Measurements from ENCODE around the gene PTH1R. TPM values are rescaled to one million over a fixed set of nuclear protein-coding genes. Genes with fewer than 3 reads are reported as not detected.

The PTH1R gene
- total and polyA plus RNA-seq, 8 donors, result 2.6 to 22.4 (median 3.8) TPM

DNA sequence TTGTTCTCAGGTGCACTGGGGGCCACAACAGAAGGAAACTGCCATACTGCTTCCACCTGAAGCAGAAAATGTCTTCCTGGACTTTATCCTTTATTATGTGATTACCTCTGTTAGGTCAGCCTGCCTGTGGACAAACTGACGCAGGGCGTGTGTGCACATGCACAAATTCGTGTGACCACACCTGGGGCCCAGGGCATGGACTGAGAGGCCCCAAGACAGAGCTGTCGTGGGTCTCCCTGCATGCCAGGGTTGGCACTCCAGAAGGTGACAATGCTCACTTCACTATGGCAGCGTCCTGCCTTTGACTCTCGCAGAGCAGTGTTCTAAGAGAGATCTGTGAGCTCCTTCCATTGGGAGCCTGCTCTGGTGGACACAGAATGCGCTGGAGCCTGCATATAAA, 64.6 kb downstream of the PTH1R start:
- H3K4me1 ChIP-seq, result peaks cover 72 to 98% (median 86%) of the 10 kb centered on the region in 4 donors
- peaks cover 23 to 41% (median 33%) of the 10 kb centered on the region in 4 donors for H3K36me3 ChIP-seq
- no peak overlapping the region for H3K4me3 ChIP-seq
- 56 to 78% (median 65%) methylated on average over 7 of the region's 7 CpGs for WGBS, 5 donors
- TF ChIP-seq POLR2AphosphoS5 (IDR thresholded peaks at IDR 0.05) (no peak), POLR2A (IDR thresholded peaks at IDR 0.05) (no peak), EP300 (IDR thresholded peaks at IDR 0.05) (no peak)
- TF ChIP-seq, protein P1, sequence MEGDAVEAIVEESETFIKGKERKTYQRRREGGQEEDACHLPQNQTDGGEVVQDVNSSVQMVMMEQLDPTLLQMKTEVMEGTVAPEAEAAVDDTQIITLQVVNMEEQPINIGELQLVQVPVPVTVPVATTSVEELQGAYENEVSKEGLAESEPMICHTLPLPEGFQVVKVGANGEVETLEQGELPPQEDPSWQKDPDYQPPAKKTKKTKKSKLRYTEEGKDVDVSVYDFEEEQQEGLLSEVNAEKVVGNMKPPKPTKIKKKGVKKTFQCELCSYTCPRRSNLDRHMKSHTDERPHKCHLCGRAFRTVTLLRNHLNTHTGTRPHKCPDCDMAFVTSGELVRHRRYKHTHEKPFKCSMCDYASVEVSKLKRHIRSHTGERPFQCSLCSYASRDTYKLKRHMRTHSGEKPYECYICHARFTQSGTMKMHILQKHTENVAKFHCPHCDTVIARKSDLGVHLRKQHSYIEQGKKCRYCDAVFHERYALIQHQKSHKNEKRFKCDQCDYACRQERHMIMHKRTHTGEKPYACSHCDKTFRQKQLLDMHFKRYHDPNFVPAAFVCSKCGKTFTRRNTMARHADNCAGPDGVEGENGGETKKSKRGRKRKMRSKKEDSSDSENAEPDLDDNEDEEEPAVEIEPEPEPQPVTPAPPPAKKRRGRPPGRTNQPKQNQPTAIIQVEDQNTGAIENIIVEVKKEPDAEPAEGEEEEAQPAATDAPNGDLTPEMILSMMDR (IDR thresholded peaks at IDR 0.05), result no peak
- intact Hi-C loops (cut with DNase I; ENCODE audit: low total_unique reads), result no loop called here
- no peaks in the 10 kb centered on the region for H3K9me3 ChIP-seq
- peak in 1 of 2 donors; percentile 65 for DNase-seq
- H3K27me3 ChIP-seq, result no peaks in the 10 kb centered on the region
- H3K27ac ChIP-seq, result peak overlapping the region; percentile 84 to 92 (median 90)

DNA sequence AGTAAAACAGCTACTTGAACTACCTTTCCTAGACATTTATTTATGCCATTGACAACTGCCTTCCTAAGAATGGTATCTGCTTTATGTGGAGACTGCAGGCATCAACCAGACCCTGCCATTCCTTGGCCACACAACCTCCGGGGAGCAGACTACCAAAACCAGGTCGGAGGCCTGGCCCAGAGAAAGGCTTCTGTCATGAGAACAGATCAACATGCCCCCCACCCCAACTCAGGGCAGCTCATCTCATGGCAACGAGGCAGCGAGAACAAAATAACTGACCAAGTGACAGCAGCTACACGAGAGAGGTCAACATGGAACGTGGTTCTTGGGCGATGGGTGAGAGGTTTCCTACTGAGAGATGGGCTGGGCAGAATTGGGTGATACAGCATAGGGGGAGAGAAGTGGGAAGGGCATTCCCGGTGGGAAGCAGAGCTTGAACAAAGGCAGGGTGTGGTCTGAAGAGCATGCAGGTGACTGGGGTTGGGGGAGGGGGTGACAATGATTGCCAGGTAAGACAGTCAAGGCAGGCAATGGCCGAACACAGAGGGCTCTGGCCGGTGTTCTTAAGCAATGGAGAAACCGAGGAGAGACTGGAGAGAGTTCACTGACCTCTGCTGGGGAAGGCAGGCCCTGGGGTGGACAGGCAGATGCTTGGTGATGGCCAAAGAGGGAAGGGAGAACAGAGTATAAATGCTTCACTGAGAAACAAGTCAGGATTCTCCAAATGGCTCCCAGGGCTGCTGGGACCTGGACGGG, 65.1 kb downstream of the PTH1R start:
- 69 to 79% (median 75%) methylated on average over 12 of the region's 12 CpGs for WGBS, 5 donors
- Histone ChIP-seq H3K27me3 (no peaks in the 10 kb centered on the region), H3K4me3 (no peak overlapping the region), H3K36me3 (peaks cover 17 to 35% (median 28%) of the 10 kb centered on the region in 4 donors), H3K9me3 (no peaks in the 10 kb centered on the region), H3K4me1 (peaks cover 78 to 98% (median 89%) of the 10 kb centered on the region in 4 donors), H3K27ac (peak overlapping the region; percentile 84 to 92 (median 90))
- intact Hi-C loops (cut with DNase I; ENCODE audit: low total_unique reads), result no loop called here
- TF ChIP-seq EP300 (IDR thresholded peaks at IDR 0.05) (no peak), POLR2A (IDR thresholded peaks at IDR 0.05) (no peak), POLR2AphosphoS5 (IDR thresholded peaks at IDR 0.05) (no peak)
- TF ChIP-seq, protein P1 (IDR thresholded peaks at IDR 0.05), result no peak
- no peak for DNase-seq

DNA sequence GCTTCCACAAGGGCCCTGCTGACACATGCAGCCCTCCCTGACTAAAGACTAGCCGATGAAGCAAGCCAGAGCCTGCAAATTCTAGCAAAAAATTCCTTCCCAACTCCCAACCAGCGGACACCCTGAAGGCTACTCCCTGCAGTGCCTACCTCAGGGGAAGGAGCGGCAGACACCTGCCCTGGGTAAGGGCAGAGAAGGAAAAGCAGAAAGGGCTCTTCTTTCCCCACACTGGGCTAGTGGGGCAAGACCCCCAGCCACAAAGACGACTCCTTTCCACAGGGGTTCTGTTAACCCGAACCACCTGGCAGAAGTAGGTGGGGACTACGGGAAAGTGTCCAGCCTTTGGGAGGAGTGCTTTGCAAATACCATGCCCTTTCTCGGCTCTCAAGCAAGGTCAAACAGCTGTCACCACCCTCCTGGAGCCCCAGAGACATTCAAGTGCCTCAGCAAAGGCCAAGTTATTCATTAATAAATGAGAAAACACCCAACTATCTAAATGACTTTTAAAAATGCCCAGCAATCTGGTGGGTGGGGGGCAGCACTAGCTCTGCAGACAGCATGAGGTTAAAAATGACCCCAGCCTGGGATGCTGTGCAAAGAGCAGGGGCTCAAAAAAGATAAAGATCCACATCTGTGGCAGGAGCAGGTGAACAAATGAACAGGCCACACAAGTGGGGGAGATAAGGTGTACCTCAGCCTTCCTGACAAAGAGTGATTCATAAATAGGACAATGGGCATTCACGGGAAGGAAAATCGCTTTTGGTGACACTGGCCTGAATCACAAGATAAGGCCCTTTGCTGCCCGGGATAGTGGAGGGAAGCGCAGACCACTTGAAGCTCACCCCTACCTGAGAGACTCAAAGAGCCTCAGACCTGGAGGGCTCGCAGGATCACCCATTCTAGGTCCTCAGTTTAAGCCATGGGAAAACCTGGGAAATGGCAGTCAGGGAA, 66.0 kb downstream of the PTH1R start:
- peak overlapping the region; percentile 84 to 92 (median 90) for H3K27ac ChIP-seq
- H3K9me3 ChIP-seq, result no peaks in the 10 kb centered on the region
- intact Hi-C loops (cut with DNase I; ENCODE audit: low total_unique reads), result no loop called here
- peak; percentile 80 to 84 for DNase-seq
- H3K36me3 ChIP-seq, result peaks cover 17 to 29% (median 22%) of the 10 kb centered on the region in 4 donors
- H3K4me3 ChIP-seq, result no peak overlapping the region
- 32 to 50% (median 36%) methylated on average over 12 of the region's 12 CpGs for WGBS, 5 donors
- H3K4me1 ChIP-seq, result peaks cover 83 to 98% (median 93%) of the 10 kb centered on the region in 4 donors
- TF ChIP-seq POLR2AphosphoS5 (IDR thresholded peaks at IDR 0.05), result peak in 2 of 3 donors; percentile 40 to 54
- TF ChIP-seq POLR2A (IDR thresholded peaks at IDR 0.05), result no peak
- no peaks in the 10 kb centered on the region for H3K27me3 ChIP-seq

GRCh38 chr3:46944191-46944590, 66.7 kb downstream of the PTH1R start:
- TF ChIP-seq POLR2AphosphoS5 (IDR thresholded peaks at IDR 0.05) (no peak), EP300 (IDR thresholded peaks at IDR 0.05) (no peak), POLR2A (IDR thresholded peaks at IDR 0.05) (no peak)
- TF ChIP-seq, protein P1 (IDR thresholded peaks at IDR 0.05), result no peak
- peak overlapping the region; percentile 84 to 92 (median 90) for H3K27ac ChIP-seq
- DNase-seq, result no peak
- intact Hi-C loops (cut with DNase I; ENCODE audit: low total_unique reads), result no loop called here
- 60 to 72% (median 63%) methylated on average over 8 of the region's 8 CpGs for WGBS, 5 donors
- H3K4me3 ChIP-seq, result no peak overlapping the region
- no peaks in the 10 kb centered on the region for H3K9me3 ChIP-seq
- H3K36me3 ChIP-seq, result peaks cover 17 to 23% (median 20%) of the 10 kb centered on the region in 4 donors
- no peaks in the 10 kb centered on the region for H3K27me3 ChIP-seq
- peaks cover 84 to 98% (median 93%) of the 10 kb centered on the region in 4 donors for H3K4me1 ChIP-seq

Data from stomach (tissue), 9 donors.